ENCODE data around the gene TMEM132D. TPM values are rescaled to one million over a fixed set of nuclear protein-coding genes. Genes with fewer than 3 reads are reported as not detected.

TMEM132D gene
- total RNA-seq, 1 experiment from 2014 or later, result 1.4 TPM

- Mint-ChIP-seq H3K27ac (no peak overlapping the region), H3K36me3 (peaks cover 72% of the 10 kb centered on the region), H3K27me3 (ENCODE audit: low read depth) (peaks cover 20% of the 10 kb centered on the region), H3K9me3 (peaks cover 77% of the 10 kb centered on the region), H3K4me1 (no peaks in the 10 kb centered on the region), H3K4me3 (no peak overlapping the region)
- DNase-seq (ENCODE audit: low spot score) (no peak), ATAC-seq (no peak)
- ChIA-PET CTCF (interaction anchor here (0.6 kb wide), 1 partner anchor 11 kb away, joined by 3 read pairs; no protein-coding TSS in a partner anchor), POLR2A (no interaction called here)
- TF ChIP-seq AFF4 (CRISPR knock-in tag; IDR thresholded peaks at IDR 0.05; ENCODE audit: borderline replicate concordance), result no peak
- TF ChIP-seq E2F1 (CRISPR knock-in tag; IDR thresholded peaks at IDR 0.05), result no peak
- no peak for TF ChIP-seq NFE2L1 (CRISPR knock-in tag; IDR thresholded peaks at IDR 0.05)
- TF ChIP-seq KAT7 (CRISPR knock-in tag; IDR thresholded peaks at IDR 0.05; ENCODE audit: borderline replicate concordance), result no peak
- TF ChIP-seq PREB (CRISPR knock-in tag; IDR thresholded peaks at IDR 0.05; ENCODE audit: borderline replicate concordance), result no peak
- no peak for TF ChIP-seq MXD4 (CRISPR knock-in tag; IDR thresholded peaks at IDR 0.05; ENCODE audit: borderline replicate concordance)
- no peak for TF ChIP-seq NR2C2 (CRISPR knock-in tag; IDR thresholded peaks at IDR 0.05)
- no peak for TF ChIP-seq ZNF281 (CRISPR knock-in tag; IDR thresholded peaks at IDR 0.05)
- no peak for TF ChIP-seq ATF3 (CRISPR knock-in tag; conservative IDR thresholded peaks at IDR 0.05)
Measured at GRCh38 chr12:129304529-129304928, 599.3 kb downstream of the TMEM132D start.

GRCh38 chr12:129300011-129300410 is 603.8 kb downstream of the TMEM132D start:
- TF ChIP-seq SMAD3 (CRISPR knock-in tag; IDR thresholded peaks at IDR 0.05; ENCODE audit: borderline replicate concordance), result no peak
- TF ChIP-seq ZBTB43 (CRISPR knock-in tag; IDR thresholded peaks at IDR 0.05), result no peak
- Mint-ChIP-seq H3K4me1 (no peaks in the 10 kb centered on the region), H3K27me3 (ENCODE audit: low read depth) (peaks cover 27% of the 10 kb centered on the region), H3K36me3 (peaks cover 72% of the 10 kb centered on the region), H3K9me3 (peaks cover 74% of the 10 kb centered on the region), H3K4me3 (no peak overlapping the region), H3K27ac (no peak overlapping the region)
- DNase-seq (ENCODE audit: low spot score) (no peak), ATAC-seq (no peak)
- ChIA-PET CTCF (no interaction called here), POLR2A (interaction anchor here (0.6 kb wide), 1 partner anchor 271 kb away, joined by 3 read pairs; no protein-coding TSS in a partner anchor)

All from WTC11 (cell line).